ENCODE data around the gene SOS1.
"Not testable (repeated sequence)": the region's sequence is repeated elsewhere in the genome, so short reads cannot be mapped to it uniquely, and the experiment has no call there.

SOS1 gene

DNA sequence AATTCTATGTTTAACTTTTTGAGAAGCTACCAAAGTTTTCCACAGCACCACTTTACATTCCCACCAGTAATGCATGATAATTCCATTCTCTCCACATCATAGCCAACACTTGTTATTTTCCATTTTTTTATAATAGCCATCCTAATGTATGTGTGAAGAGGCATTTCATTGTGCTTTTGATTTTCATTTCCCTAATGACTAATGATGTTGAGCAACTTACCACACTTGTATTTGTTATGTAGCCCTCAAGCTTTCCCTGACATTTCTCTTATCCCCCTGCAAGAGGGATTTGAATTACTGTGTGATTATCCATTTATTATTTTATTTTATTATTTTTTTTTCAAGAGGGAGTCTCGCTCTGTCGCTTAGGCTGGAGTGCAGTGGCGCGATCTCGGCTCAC is 23.6 kb upstream of the SOS1 start:
- no peak for DNase-seq (ENCODE audit: low read depth in 2 of 2)
- H3K4me3 ChIP-seq (replicated peaks in 1 of 2; ENCODE audit: low read depth in 2 of 2, low read length in 2 of 2) = no peak overlapping the region
- TF ChIP-seq, protein P1, sequence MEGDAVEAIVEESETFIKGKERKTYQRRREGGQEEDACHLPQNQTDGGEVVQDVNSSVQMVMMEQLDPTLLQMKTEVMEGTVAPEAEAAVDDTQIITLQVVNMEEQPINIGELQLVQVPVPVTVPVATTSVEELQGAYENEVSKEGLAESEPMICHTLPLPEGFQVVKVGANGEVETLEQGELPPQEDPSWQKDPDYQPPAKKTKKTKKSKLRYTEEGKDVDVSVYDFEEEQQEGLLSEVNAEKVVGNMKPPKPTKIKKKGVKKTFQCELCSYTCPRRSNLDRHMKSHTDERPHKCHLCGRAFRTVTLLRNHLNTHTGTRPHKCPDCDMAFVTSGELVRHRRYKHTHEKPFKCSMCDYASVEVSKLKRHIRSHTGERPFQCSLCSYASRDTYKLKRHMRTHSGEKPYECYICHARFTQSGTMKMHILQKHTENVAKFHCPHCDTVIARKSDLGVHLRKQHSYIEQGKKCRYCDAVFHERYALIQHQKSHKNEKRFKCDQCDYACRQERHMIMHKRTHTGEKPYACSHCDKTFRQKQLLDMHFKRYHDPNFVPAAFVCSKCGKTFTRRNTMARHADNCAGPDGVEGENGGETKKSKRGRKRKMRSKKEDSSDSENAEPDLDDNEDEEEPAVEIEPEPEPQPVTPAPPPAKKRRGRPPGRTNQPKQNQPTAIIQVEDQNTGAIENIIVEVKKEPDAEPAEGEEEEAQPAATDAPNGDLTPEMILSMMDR (IDR thresholded peaks at IDR 0.05; ENCODE audit: low read depth, low read length) = no peak

DNA sequence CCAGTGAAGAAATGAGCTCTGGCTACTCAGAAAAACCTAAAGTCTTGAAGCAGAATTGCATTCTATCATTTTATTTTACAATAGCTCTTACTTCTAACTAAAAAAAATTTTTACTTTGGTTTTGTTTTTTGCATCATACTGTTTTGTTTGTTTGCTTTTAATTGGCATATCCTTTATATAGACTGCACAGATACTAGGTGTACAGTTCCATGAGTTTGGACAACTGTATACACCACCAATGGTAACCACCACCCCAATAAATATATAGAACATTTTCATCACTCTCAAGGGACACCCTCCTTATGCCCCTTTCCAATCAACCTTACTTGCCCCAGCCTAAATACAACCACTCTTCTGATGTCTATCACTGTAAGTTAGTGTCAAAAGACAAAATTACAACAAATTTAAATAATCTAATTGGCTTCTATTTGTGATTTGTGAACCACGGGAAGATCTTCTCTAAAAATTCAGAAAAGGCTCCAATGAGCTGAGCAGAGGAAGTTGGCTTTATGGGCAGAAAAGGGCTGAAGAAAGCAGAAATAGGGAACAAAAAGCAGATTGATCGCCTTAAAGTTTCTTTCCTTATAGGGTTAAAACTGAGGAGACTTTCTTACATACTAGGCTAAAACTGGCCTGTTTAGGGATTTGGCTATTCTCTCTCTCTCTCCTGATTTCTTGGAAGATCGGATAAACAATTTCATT is 22.2 kb upstream of the SOS1 start:
- no peak for DNase-seq (ENCODE audit: low read depth in 2 of 2)
- TF ChIP-seq, protein P1 (IDR thresholded peaks at IDR 0.05; ENCODE audit: low read depth, low read length) = no peak
- H3K4me3 ChIP-seq (replicated peaks in 1 of 2; ENCODE audit: low read depth in 2 of 2, low read length in 2 of 2) = no peak overlapping the region

DNA sequence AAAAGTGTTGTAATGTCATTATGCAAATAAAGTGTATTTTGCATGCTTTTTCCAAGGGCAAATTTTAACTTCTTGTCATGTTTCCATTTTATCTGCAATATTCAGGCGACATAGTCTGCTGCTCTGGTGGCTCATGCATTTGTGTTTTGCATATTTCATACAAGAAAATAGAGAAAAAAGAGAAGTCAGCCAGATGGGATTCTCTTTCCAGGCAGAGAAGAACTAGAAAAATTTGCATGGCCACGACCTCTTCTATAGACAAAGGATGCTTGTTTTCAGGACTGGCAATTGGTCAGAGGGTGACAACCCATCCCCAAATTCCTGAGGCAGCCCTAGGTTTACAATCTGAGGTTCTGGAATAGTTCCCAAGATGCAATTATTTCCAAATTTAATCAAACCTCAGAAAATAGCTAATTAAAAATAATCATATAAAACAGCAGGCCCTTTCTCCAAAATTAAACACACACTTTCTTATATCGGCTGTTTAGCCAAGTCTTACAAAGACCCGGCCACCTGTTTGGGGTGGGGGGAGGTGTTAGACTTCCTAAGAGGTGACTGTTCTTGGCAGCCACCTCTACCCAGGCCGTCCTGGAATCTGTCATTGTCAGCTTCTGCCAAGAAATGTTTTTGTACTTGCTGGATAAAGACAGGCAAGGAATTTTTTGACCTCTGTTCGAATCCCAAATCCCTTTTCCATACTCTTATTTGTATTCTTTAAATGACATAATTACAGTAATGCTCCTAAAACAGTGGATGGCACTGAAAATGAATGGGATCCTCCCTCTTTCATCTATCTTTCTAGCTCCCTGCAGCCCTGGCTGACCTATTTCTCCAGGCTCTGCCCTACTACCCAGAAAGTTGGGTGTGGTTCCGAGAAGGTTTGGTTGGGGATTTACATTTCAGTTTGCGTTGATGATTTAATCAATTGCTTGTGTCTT is 20.8 kb upstream of the SOS1 start:
- peak; percentile 30 to 36 for DNase-seq (ENCODE audit: low read depth in 2 of 2)
- TF ChIP-seq, protein P1 (IDR thresholded peaks at IDR 0.05; ENCODE audit: low read depth, low read length) = no peak
- H3K4me3 ChIP-seq (replicated peaks in 1 of 2; ENCODE audit: low read depth in 2 of 2, low read length in 2 of 2) = no peak overlapping the region

DNA sequence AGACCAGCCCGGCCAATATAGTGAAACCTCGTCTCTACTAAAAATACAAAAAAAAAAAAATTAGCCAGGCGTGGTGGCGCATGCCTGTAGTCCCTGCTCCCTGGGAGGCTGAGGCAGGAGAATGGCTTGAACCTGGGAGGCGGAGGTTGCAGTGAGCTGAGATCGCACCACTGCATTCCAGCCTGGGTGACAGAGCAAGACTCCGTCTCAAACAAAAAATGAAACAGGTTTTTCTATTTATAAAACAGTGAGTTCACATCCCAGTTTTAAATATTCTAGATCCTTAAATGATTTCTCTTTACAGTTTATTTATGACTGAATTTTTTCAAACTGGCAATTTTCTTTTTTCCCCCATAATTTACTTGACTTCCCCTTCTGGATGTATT is 20.1 kb upstream of the SOS1 start:
- not testable (repeated sequence) for DNase-seq (ENCODE audit: low read depth in 2 of 2); H3K4me3 ChIP-seq (replicated peaks in 1 of 2; ENCODE audit: low read depth in 2 of 2, low read length in 2 of 2)

DNA sequence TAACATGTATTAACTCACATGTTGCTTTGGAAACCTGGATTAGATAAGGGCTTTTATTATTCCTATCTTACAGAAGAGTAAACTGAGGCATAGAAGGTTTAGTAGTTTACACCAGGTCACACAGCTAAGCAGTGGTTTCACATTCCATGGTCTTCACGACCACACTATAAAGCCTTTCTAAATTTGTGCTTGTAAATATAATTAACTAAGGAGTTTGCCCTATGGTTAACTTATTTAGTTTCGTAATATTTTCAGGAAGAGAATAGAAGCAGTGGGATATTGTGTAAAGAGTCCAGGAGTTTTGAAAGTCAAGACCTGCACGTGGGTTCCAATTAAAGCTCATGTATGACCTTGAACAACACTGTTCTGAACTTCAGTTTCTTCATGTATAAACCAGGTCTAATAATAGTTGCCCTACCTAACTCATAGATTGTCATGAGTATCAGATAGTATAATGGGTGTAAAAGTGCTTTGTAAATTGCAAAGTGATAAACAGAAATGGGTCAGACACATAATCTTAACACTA is 19.5 kb upstream of the SOS1 start:
- no peak overlapping the region for H3K4me3 ChIP-seq (replicated peaks in 1 of 2; ENCODE audit: low read depth in 2 of 2, low read length in 2 of 2)
- TF ChIP-seq, protein P1 (IDR thresholded peaks at IDR 0.05; ENCODE audit: low read depth, low read length) = no peak
- no peak for DNase-seq (ENCODE audit: low read depth in 2 of 2)

DNA sequence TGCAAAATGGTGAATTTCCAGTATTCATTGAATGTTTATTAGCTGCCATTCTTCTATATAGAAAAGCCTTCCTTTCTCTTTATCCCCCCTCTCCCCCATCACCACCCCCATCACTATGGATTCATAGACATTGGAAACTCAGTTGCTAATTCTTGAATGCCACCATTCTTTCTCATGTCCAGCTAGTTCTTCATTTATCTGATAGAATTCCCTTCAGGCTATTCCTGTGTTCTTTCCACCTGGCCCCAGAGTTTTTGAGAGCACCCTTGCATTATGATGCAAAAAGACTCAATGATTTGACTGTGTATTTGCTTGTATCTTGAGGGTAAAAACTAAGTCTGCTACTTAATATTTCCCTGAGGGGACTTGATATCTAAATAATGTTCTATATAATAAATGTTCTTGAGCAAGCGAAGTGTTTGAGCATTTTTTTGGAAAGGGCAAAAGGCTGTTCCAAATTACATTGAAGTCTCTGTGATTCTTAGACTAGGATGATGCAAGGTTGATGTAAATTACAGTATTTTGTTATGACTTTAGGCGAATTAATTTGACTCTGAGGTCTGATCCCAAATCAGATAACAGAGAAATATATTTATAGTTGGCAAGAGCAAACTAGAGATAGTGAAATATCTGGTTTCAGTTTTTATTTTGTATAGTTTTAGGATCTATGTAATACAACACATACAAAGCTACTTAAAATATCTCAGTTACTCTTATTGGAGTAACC is 18.8 kb upstream of the SOS1 start:
- DNase-seq (ENCODE audit: low read depth in 2 of 2) = no peak
- no peak overlapping the region for H3K4me3 ChIP-seq (replicated peaks in 1 of 2; ENCODE audit: low read depth in 2 of 2, low read length in 2 of 2)
- TF ChIP-seq, protein P1 (IDR thresholded peaks at IDR 0.05; ENCODE audit: low read depth, low read length) = no peak

Measured in cardiac fibroblast (primary cell).